Gastrocnemius medialis (tissue), 4 donors: Measurements from ENCODE around the gene KIF26B.

ENCODE experiments used
- POLR2A ChIP-seq, 2 donors: fragments of 450-650 bp; IDR thresholded peaks; one replicate each; pipeline ENCODE4 v1.6.1; 2017; ENCODE audit warnings: antibody characterized with exemption in 2 of 2, mild to moderate bottlenecking in 2 of 2, moderate library complexity in 2 of 2
- TF ChIP-seq, protein P1 (sequence below), 5 experiments: fragments of 450-650 bp in 3 of 5; fragments of 200-600 bp in 2 of 5; sonication (generic) in 2 of 5; IDR thresholded peaks in 4 of 5; conservative IDR thresholded peaks in 1 of 5; 1 replicate in 4 of 5; 2 replicates in 1 of 5; pipeline ENCODE4 v1.5.1; 2016 to 2019; ENCODE audit warnings: antibody characterized with exemption in 5 of 5, mild to moderate bottlenecking in 3 of 5, moderate library complexity in 3 of 5

DNA sequence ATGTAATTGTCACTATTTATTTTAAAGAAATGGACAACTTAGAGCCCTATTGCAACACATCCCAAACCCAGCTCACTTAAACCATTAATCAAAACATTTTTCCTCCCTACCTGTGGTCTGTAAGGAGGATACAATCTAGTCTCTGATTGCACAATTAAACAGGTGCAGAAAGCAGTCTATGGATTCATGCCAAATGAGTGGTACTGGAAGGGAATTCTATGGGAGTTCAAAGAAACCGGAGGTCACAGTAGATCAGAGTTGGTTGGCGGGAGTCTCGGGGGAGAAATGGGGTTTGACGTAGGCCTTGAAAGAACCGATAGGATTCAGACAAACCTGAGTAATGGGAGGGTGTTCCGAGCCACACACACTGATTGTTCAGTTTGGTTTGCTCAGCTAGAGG, 314.9 kb downstream of the KIF26B start:
- TF ChIP-seq, protein P1, sequence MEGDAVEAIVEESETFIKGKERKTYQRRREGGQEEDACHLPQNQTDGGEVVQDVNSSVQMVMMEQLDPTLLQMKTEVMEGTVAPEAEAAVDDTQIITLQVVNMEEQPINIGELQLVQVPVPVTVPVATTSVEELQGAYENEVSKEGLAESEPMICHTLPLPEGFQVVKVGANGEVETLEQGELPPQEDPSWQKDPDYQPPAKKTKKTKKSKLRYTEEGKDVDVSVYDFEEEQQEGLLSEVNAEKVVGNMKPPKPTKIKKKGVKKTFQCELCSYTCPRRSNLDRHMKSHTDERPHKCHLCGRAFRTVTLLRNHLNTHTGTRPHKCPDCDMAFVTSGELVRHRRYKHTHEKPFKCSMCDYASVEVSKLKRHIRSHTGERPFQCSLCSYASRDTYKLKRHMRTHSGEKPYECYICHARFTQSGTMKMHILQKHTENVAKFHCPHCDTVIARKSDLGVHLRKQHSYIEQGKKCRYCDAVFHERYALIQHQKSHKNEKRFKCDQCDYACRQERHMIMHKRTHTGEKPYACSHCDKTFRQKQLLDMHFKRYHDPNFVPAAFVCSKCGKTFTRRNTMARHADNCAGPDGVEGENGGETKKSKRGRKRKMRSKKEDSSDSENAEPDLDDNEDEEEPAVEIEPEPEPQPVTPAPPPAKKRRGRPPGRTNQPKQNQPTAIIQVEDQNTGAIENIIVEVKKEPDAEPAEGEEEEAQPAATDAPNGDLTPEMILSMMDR (IDR thresholded peaks at IDR 0.05 in 4 of 5, conservative IDR thresholded peaks at IDR 0.05 in 1 of 5): no peak
- no peak for TF ChIP-seq POLR2A (IDR thresholded peaks at IDR 0.05)
